ENCODE measurements around the gene ERI2. TPM values are rescaled to one million over a fixed set of nuclear protein-coding genes. Genes with fewer than 3 reads are reported as not detected.

Gene ERI2
- total and polyA plus RNA-seq, 2 of the 13 experiments (the other 11 are each of a cell fraction or from before 2014, with no cell fraction given): 17.4 to 41.3 TPM

DNA sequence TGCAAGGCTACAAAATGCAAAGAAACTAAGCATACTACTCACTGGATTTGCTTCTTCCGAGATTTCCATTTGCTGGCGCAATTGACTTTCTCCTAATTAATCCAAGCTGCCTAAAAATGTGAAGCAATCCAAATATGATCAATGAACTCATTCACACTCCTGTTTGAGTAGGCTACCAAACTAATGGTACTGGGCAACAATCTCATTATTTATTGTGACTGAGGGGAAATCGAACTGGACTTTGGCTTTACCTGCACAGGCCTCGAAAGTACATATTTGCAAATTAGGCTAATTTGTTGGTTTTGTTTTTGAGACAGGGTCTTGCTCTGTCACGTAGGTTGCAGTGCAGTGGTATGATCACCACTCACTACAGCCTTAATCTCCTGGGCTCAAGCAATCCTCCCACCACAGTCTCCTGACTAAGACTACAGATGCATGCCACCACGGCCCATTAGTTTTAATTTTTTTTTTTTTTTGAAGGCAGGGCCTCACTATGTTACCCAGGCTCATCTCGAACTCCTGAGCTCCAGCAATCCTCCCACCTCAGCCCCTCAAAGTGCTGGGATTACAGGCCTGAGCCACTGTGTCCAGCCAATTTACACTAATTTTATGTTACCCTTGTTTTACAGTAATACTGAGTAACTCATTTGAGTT is 2.6 kb downstream of the ERI2 start (continued):
- TF ChIP-seq ZNF570 (CRISPR knock-in tag; IDR thresholded peaks at IDR 0.05; ENCODE audit: borderline replicate concordance): no peak
- TF ChIP-seq PAF1 (CRISPR knock-in tag; IDR thresholded peaks at IDR 0.05): no peak
- TF ChIP-seq RARG (CRISPR knock-in tag; IDR thresholded peaks at IDR 0.05; ENCODE audit: low read depth): no peak; the same call in 1 of the 2 replicates
- peak; percentile 37; the same call in 1 of the 2 replicates for TF ChIP-seq ZNF691 (CRISPR knock-in tag; IDR thresholded peaks at IDR 0.05; ENCODE audit: borderline replicate concordance, low read depth)
- peak; percentile 45; the same call in 1 of the 2 replicates for TF ChIP-seq NCOR1 (IDR thresholded peaks at IDR 0.05; ENCODE audit: borderline replicate concordance, low read length)
- TF ChIP-seq ZNF678 (CRISPR knock-in tag; IDR thresholded peaks at IDR 0.05): no peak
- TF ChIP-seq ZNF569 (CRISPR knock-in tag; IDR thresholded peaks at IDR 0.05; ENCODE audit: borderline replicate concordance): 0 out of 2 replicates have a peak, but pooled peaks have one; percentile 66
- no peak for TF ChIP-seq CERS6 (CRISPR knock-in tag; IDR thresholded peaks at IDR 0.05)
- TF ChIP-seq BATF2 (CRISPR knock-in tag; IDR thresholded peaks at IDR 0.05): no peak
- TF ChIP-seq ZNF552 (CRISPR knock-in tag; IDR thresholded peaks at IDR 0.05; ENCODE audit: borderline replicate concordance): no peak
- TF ChIP-seq, protein P1, sequence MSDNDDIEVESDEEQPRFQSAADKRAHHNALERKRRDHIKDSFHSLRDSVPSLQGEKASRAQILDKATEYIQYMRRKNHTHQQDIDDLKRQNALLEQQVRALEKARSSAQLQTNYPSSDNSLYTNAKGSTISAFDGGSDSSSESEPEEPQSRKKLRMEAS (IDR thresholded peaks at IDR 0.05): peak; percentile 61; the same call in 1 of the 2 replicates
- TF ChIP-seq, protein P2, sequence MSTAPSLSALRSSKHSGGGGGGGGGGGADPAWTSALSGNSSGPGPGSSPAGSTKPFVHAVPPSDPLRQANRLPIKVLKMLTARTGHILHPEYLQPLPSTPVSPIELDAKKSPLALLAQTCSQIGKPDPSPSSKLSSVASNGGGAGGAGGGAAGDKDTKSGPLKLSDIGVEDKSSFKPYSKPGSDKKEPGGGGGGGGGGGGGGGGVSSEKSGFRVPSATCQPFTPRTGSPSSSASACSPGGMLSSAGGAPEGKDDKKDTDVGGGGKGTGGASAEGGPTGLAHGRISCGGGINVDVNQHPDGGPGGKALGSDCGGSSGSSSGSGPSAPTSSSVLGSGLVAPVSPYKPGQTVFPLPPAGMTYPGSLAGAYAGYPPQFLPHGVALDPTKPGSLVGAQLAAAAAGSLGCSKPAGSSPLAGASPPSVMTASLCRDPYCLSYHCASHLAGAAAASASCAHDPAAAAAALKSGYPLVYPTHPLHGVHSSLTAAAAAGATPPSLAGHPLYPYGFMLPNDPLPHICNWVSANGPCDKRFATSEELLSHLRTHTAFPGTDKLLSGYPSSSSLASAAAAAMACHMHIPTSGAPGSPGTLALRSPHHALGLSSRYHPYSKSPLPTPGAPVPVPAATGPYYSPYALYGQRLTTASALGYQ (CRISPR knock-in tag; IDR thresholded peaks at IDR 0.05): peak; percentile 57; the same call in 1 of the 2 replicates
- TF ChIP-seq ZSCAN22 (CRISPR knock-in tag; IDR thresholded peaks at IDR 0.05): no peak
- TF ChIP-seq ZC3H4 (CRISPR knock-in tag; IDR thresholded peaks at IDR 0.05; ENCODE audit: borderline replicate concordance): no peak
- TF ChIP-seq ZFP36L2 (CRISPR knock-in tag; IDR thresholded peaks at IDR 0.05): no peak
- peak; percentile 64; the same call in 1 of the 2 replicates for TF ChIP-seq ZBTB7A (CRISPR knock-in tag; IDR thresholded peaks at IDR 0.05)
- no peak for TF ChIP-seq ZNF138 (CRISPR knock-in tag; IDR thresholded peaks at IDR 0.05; ENCODE audit: low read depth)
- no peak for TF ChIP-seq ZBTB1 (CRISPR knock-in tag; IDR thresholded peaks at IDR 0.05; ENCODE audit: borderline replicate concordance)
- 0 out of 2 replicates have a peak, but pooled peaks have one; percentile 37 for TF ChIP-seq ZNF232 (CRISPR knock-in tag; IDR thresholded peaks at IDR 0.05; ENCODE audit: borderline replicate concordance)
- no peak for TF ChIP-seq FOSL1 (CRISPR knock-in tag; IDR thresholded peaks at IDR 0.05; ENCODE audit: borderline replicate concordance)
- no peak for TF ChIP-seq IKZF1 (IDR thresholded peaks at IDR 0.05)
- peak; percentile 56; the same call in 1 of the 2 replicates for TF ChIP-seq RFXAP (CRISPR knock-in tag; IDR thresholded peaks at IDR 0.05; ENCODE audit: borderline replicate concordance)
- TF ChIP-seq CC2D1A (CRISPR knock-in tag; IDR thresholded peaks at IDR 0.05): no peak
- no peak for TF ChIP-seq ZNF441 (CRISPR knock-in tag; IDR thresholded peaks at IDR 0.05; ENCODE audit: borderline replicate concordance)
- TF ChIP-seq ZNF598 (CRISPR knock-in tag; IDR thresholded peaks at IDR 0.05; ENCODE audit: borderline replicate concordance): peak; percentile 76; the same call in 1 of the 2 replicates
- TF ChIP-seq ISX (CRISPR knock-in tag; conservative IDR thresholded peaks at IDR 0.05): no peak
- no peak for TF ChIP-seq NFKB2 (CRISPR knock-in tag; IDR thresholded peaks at IDR 0.05; ENCODE audit: borderline replicate concordance)

Measured in HepG2 (cell line).